OCI-LY1 (cell line): Measurements from ENCODE around the gene KCNK4.

Experiments used
- H2AFZ ChIP-seq: fragments of 200-600 bp; sonication (generic), shearing (Covaris generic); 2 replicates; pipeline ENCODE4 v1.6.0; 2014; ENCODE audit warnings: antibody characterized with exemption, mild to moderate bottlenecking, low read length
- H3F3A ChIP-seq: fragments of 200-600 bp; sonication (generic), shearing (Covaris generic); 2 replicates; pipeline ENCODE4 v1.6.0; 2014; ENCODE audit warnings: mild to moderate bottlenecking, antibody characterized with exemption, low read length, moderate library complexity; ENCODE audit not compliant: insufficient read depth
- H3K27ac ChIP-seq: fragments of 200-600 bp; sonication (generic); 2 replicates; pipeline ENCODE4 v1.5.1; 2014; ENCODE audit warnings: low read length, mixed run types, mild to moderate bottlenecking, low read depth; ENCODE audit not compliant: poor library complexity, severe bottlenecking
- H3K27me3 ChIP-seq: fragments of 200-600 bp; sonication (generic); 2 replicates; pipeline ENCODE4 v1.6.0; 2014; ENCODE audit warnings: antibody characterized with exemption, mild to moderate bottlenecking, low read length, moderate library complexity; ENCODE audit not compliant: insufficient read depth
- H3K36me3 ChIP-seq: fragments of 200-600 bp; sonication (generic); 2 replicates; pipeline ENCODE4 v1.6.1; 2014; ENCODE audit warnings: mild to moderate bottlenecking, antibody characterized with exemption, low read length, moderate library complexity, mixed read lengths; ENCODE audit not compliant: insufficient read depth
- H3K4me1 ChIP-seq: fragments of 200-600 bp; sonication (generic); 2 replicates; pipeline ENCODE4 v1.5.1; 2014; ENCODE audit warnings: mild to moderate bottlenecking, low read length, moderate library complexity; ENCODE audit not compliant: insufficient read depth, severe bottlenecking
- H3K4me2 ChIP-seq: fragments of 200-600 bp; sonication (generic), shearing (Covaris generic); 2 replicates; pipeline ENCODE4 v1.6.1; 2014; ENCODE audit warnings: low read length
- H3K4me3 ChIP-seq: fragments of 200-600 bp; sonication (generic); 2 replicates; pipeline ENCODE4 v1.5.1; 2014; ENCODE audit warnings: low read length, low read depth, mild to moderate bottlenecking, mixed read lengths; ENCODE audit not compliant: poor library complexity, severe bottlenecking
- H3K79me2 ChIP-seq: fragments of 200-600 bp; shearing (Covaris generic); 2 replicates; pipeline ENCODE4 v1.6.1; 2016; ENCODE audit warnings: mixed run types, low read length, mixed read lengths; ENCODE audit not compliant: insufficient read depth
- H3K9ac ChIP-seq: fragments of 200-600 bp; sonication (generic), shearing (Covaris generic); 2 replicates; pipeline ENCODE4 v1.6.1; 2014; ENCODE audit warnings: mild to moderate bottlenecking, low read length, mixed read lengths
- H3K9me2 ChIP-seq: fragments of 200-600 bp; sonication (generic), shearing (Covaris generic); 2 replicates; pipeline ENCODE4 v1.6.1; 2014; ENCODE audit warnings: low read depth, mild to moderate bottlenecking, low read length, mixed read lengths
- H3K9me3 ChIP-seq: fragments of 200-600 bp; shearing (Covaris generic); 2 replicates; pipeline ENCODE4 v1.6.1; 2014; ENCODE audit warnings: low read length, mixed read lengths
- H4K20me1 ChIP-seq: fragments of 200-600 bp; sonication (generic), shearing (Covaris generic); 2 replicates; pipeline ENCODE4 v1.6.0; 2016; ENCODE audit warnings: mild to moderate bottlenecking, low read length; ENCODE audit not compliant: insufficient read depth
- CTCF ChIP-seq: fragments of 200-600 bp; sonication (generic), shearing (Covaris generic); IDR thresholded peaks from 2 replicates; pipeline ENCODE4 v1.5.1; 2017; ENCODE audit warnings: mild to moderate bottlenecking, antibody characterized with exemption, low read length, moderate library complexity, mixed read lengths
- EZH2 ChIP-seq: fragments of 200-600 bp; sonication (generic), shearing (Covaris generic); IDR thresholded peaks from 2 replicates; pipeline ENCODE4 v1.8.0; 2017; ENCODE audit warnings: borderline replicate concordance, mixed run types, mild to moderate bottlenecking, antibody characterized with exemption, low read length, moderate library complexity, mixed read lengths

KCNK4 gene

GRCh38 chr11:64343767-64344559, 52.9 kb downstream of the KCNK4 start:
- H3K4me2 ChIP-seq, result no peak overlapping the region
- H3K9me2 ChIP-seq, result no peaks in the 10 kb centered on the region
- no peaks in the 10 kb centered on the region for H4K20me1 ChIP-seq
- no peak overlapping the region for H2AFZ ChIP-seq
- no peak overlapping the region for H3K27ac ChIP-seq
- H3K4me1 ChIP-seq, result peaks cover 27% of the 10 kb centered on the region
- H3K79me2 ChIP-seq, result no peaks in the 10 kb centered on the region
- no peaks in the 10 kb centered on the region for H3F3A ChIP-seq
- peaks cover 32% of the 10 kb centered on the region; the same call in 1 of the 2 replicates for H3K36me3 ChIP-seq
- H3K27me3 ChIP-seq, result no peaks in the 10 kb centered on the region
- H3K9ac ChIP-seq, result no peak overlapping the region
- no peaks in the 10 kb centered on the region for H3K9me3 ChIP-seq
- TF ChIP-seq EZH2 (no peak), CTCF (peak; percentile 29; the same call in 1 of the 2 replicates)
- H3K4me3 ChIP-seq, result no peak overlapping the region

DNA sequence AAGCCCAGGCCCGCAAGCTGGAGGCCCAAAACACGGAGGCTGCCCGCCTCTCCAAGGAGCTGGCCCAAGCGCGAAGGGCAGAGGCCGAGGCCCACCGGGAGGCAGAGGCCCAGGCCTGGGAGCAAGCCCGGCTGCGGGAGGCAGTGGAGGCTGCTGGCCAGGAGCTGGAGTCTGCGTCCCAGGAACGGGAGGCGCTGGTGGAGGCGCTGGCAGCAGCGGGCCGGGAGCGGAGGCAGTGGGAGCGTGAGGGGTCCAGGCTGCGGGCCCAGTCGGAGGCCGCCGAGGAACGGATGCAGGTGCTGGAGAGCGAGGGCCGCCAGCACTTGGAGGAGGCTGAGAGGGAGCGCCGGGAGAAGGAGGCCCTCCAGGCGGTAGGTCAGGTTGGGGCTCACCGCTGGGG, 53.7 kb downstream of the KCNK4 start:
- H3K4me1 ChIP-seq, result peaks cover 19% of the 10 kb centered on the region
- no peak overlapping the region for H3K9ac ChIP-seq
- no peaks in the 10 kb centered on the region for H3K27me3 ChIP-seq

GRCh38 chr11:64347193-64347867, 56.2 kb downstream of the KCNK4 start:
- Histone ChIP-seq H3K9me2 (no peaks in the 10 kb centered on the region), H3F3A (no peaks in the 10 kb centered on the region), H2AFZ (no peak overlapping the region), H3K4me2 (no peak overlapping the region), H3K9me3 (no peaks in the 10 kb centered on the region), H3K4me3 (no peak overlapping the region), H3K79me2 (no peaks in the 10 kb centered on the region), H3K9ac (no peak overlapping the region), H3K4me1 (peaks cover under 1% of the 10 kb centered on the region), H3K36me3 (peaks cover 39% of the 10 kb centered on the region; the same call in 1 of the 2 replicates), H3K27me3 (no peaks in the 10 kb centered on the region), H3K27ac (no peak overlapping the region), H4K20me1 (no peaks in the 10 kb centered on the region)
- no peak for TF ChIP-seq EZH2
- no peak for TF ChIP-seq CTCF

More for the DNA sequence above, 53.7 kb downstream of the KCNK4 start:
- Histone ChIP-seq H3K9me2 (no peaks in the 10 kb centered on the region), H3K4me2 (no peak overlapping the region), H3K9me3 (no peaks in the 10 kb centered on the region), H2AFZ (no peak overlapping the region), H3K4me3 (no peak overlapping the region), H4K20me1 (no peaks in the 10 kb centered on the region), H3K27ac (no peak overlapping the region), H3K79me2 (no peaks in the 10 kb centered on the region), H3K36me3 (peaks cover 37% of the 10 kb centered on the region; the same call in 1 of the 2 replicates), H3F3A (no peaks in the 10 kb centered on the region)
- no peak for TF ChIP-seq CTCF
